Progenitor cell of endocrine pancreas (in vitro differentiated cells): ENCODE results near the gene SCNN1B. TPM values are rescaled to one million over a fixed set of nuclear protein-coding genes. Genes with fewer than 3 reads are reported as not detected.
"Not testable (repeated sequence)": the region's sequence is repeated elsewhere in the genome, so short reads cannot be mapped to it uniquely, and the experiment has no call there.

Source experiments
- DNase-seq: peaks from one replicate; pipeline ENCODE4 v3.0.0; 2021; ENCODE audit warnings: low spot score; ENCODE audit not compliant: unreplicated experiment
- H3K27ac Mint-ChIP-seq: 2 replicates; pipeline ENCODE4 v1.8.0; 2021; ENCODE audit warnings: mild to moderate bottlenecking, moderate library complexity, mixed read lengths
- H3K27me3 Mint-ChIP-seq: 2 replicates; pipeline ENCODE4 v1.8.0; 2021; ENCODE audit warnings: mixed read lengths
- H3K36me3 Mint-ChIP-seq: 2 replicates; pipeline ENCODE4 v1.8.0; 2022; ENCODE audit warnings: mixed read lengths; ENCODE audit not compliant: insufficient read depth
- H3K4me1 Mint-ChIP-seq: 2 replicates; pipeline ENCODE4 v1.8.0; 2021; ENCODE audit warnings: low read depth, mixed read lengths
- H3K4me3 Mint-ChIP-seq: 2 replicates; pipeline ENCODE4 v1.8.0; 2021; ENCODE audit warnings: low read depth, mild to moderate bottlenecking, moderate library complexity, mixed read lengths
- H3K9me3 Mint-ChIP-seq: 2 replicates; pipeline ENCODE4 v1.8.0; 2021; ENCODE audit warnings: low read depth, mixed read lengths
- long read RNA-seq: library from polyadenylated mRNA; unstranded; transcript quantifications from one replicate; pipeline ENCODE4 v2.0.0, GENCODE V29; 2020
- total RNA-seq: library from RNA; stranded (reverse); gene quantifications from 2 replicates; pipeline ENCODE4 v1.2.1, GENCODE V29; 2021
- TF ChIP-seq, protein P1 (sequence below): fragments of 200-600 bp; sonication (generic); IDR thresholded peaks from one replicate; pipeline ENCODE4 v1.5.0; 2021; ENCODE audit warnings: antibody characterized with exemption, mild to moderate bottlenecking; ENCODE audit not compliant: unreplicated experiment

Gene SCNN1B, protein sequence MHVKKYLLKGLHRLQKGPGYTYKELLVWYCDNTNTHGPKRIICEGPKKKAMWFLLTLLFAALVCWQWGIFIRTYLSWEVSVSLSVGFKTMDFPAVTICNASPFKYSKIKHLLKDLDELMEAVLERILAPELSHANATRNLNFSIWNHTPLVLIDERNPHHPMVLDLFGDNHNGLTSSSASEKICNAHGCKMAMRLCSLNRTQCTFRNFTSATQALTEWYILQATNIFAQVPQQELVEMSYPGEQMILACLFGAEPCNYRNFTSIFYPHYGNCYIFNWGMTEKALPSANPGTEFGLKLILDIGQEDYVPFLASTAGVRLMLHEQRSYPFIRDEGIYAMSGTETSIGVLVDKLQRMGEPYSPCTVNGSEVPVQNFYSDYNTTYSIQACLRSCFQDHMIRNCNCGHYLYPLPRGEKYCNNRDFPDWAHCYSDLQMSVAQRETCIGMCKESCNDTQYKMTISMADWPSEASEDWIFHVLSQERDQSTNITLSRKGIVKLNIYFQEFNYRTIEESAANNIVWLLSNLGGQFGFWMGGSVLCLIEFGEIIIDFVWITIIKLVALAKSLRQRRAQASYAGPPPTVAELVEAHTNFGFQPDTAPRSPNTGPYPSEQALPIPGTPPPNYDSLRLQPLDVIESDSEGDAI
- total RNA-seq = not detected in 2 replicates
- long read RNA-seq = 0 reads

DNA sequence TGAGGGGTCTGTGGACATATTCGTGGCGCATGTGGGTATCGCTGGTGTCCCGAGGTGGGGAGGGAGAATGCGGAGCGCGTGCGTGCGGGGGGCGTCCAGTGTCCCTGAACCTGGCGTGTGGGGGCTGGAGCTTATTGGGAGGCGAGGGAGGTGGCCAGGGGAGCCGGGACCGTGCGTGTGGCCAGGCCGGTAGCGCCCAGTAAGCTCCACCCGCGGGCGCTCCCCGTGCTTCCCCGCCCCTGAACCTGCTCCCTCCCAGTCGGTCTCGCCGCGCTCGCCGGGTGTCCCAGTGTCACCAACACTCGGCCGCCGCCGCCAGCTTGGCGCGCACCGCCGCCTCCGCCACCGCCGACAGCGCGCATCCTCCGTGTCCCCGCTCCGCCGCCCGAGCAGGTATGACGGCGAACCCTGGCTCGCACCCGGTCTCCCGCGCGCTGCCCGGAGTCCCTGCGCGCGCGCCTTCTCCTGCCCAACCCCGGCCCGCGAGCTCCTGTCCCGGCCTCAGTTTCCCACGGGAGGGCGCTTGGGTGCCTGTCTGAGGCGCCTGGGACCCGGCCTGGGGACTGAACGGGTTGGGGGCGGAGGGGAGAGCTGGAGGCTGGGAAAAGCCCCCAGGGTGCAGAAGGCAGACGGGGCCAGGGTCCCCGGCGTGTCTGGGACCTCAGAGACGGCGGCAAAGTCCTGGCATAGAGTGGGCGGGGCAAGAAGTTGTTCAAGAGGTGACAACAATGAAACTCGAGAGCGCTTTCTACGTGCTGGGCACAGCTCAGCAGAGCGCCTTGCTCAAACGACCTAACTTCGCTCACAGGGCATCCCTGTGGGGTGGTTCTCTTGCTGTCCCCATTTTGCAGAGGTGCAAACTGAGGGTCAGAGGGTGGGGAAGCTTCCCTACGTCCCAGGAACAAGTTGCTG, at the start of gene SCNN1B:
Gene SCNN1B, plus strand, starts transcription at position 258 of the 912 bp plus-strand sequence. CDS start 46,298 bp downstream, outside the sequence.
- TF ChIP-seq, protein P1, sequence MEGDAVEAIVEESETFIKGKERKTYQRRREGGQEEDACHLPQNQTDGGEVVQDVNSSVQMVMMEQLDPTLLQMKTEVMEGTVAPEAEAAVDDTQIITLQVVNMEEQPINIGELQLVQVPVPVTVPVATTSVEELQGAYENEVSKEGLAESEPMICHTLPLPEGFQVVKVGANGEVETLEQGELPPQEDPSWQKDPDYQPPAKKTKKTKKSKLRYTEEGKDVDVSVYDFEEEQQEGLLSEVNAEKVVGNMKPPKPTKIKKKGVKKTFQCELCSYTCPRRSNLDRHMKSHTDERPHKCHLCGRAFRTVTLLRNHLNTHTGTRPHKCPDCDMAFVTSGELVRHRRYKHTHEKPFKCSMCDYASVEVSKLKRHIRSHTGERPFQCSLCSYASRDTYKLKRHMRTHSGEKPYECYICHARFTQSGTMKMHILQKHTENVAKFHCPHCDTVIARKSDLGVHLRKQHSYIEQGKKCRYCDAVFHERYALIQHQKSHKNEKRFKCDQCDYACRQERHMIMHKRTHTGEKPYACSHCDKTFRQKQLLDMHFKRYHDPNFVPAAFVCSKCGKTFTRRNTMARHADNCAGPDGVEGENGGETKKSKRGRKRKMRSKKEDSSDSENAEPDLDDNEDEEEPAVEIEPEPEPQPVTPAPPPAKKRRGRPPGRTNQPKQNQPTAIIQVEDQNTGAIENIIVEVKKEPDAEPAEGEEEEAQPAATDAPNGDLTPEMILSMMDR = no peak
- Mint-ChIP-seq H3K9me3 (no peaks in the 10 kb centered on the region), H3K4me1 (peaks cover 5% of the 10 kb centered on the region), H3K27ac (no peak within 1 kb of the TSS), H3K4me3 (peak within 1 kb of the TSS; percentile 62), H3K27me3 (peaks cover 70% of the 10 kb centered on the region), H3K36me3 (no peaks in the 10 kb centered on the region)
- DNase-seq = peak; percentile 11

DNA sequence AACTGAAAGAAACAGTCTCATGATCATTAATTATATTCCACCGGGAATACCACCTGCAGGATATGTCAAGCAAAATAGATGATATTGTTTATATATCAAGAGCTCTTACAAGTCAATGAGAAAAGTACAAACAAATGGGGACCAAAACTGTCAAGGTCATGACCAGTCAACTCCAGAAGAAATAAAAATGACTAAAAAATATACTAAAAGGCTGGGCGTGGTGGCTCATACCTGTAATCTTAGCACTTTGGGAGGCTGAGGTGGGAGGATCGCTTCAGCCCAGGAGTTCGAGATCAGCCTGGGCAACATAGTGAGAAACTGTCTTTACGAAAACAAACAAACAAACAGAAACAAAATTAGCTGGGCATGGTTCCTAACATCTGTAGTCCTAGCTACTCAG, 49.8 kb upstream of the SCNN1B start:
- Mint-ChIP-seq H3K4me3 (no peak overlapping the region), H3K27me3 (peaks cover 19% of the 10 kb centered on the region), H3K9me3 (peaks cover 4% of the 10 kb centered on the region), H3K36me3 (no peaks in the 10 kb centered on the region), H3K27ac (no peak overlapping the region), H3K4me1 (no peaks in the 10 kb centered on the region)
- no peak for DNase-seq
- TF ChIP-seq, protein P1 = no peak

DNA sequence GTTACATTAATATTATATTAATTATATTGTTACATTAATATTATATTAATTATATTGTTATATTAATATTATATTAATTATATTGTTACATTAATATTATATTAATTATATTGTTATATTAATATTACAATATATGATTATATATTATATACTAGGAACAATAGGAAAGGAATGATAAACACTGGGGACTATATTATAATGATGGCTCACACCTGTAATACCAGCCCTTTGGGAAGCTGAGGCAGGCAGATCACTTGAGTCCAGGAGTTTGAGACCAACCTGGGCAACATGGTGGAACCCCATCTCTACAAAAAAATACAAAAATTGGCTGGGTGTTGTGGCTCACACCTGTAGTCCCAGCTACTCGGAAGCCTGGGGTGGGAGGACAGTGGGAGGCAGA, 48.5 kb upstream of the SCNN1B start:
- peaks cover 26% of the 10 kb centered on the region for H3K27me3 Mint-ChIP-seq
- DNase-seq, H3K27ac Mint-ChIP-seq, H3K9me3 Mint-ChIP-seq, H3K4me1 Mint-ChIP-seq, H3K4me3 Mint-ChIP-seq, H3K36me3 Mint-ChIP-seq: not testable (repeated sequence)

DNA sequence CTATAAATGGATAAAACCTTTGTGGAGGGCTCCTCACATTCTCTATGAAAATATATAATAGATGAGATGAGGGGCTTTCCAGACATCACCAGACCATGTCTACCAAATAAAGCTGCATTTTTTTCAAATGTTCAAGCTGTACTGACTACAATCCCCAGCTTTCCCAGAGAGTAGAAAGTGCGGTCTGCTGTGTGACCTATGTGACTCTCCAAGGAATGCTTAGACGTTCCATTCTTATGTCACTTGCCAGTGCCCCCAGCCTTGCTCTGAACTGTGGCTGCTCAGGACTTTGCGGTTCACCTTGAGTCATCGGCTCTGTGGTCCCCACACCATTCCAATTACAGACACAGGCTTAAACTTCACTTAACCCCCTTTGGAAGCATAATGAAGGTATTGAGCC, 47.8 kb upstream of the SCNN1B start:
- Mint-ChIP-seq H3K4me1 (peaks cover 2% of the 10 kb centered on the region), H3K4me3 (no peak overlapping the region), H3K27me3 (peaks cover 32% of the 10 kb centered on the region), H3K36me3 (no peaks in the 10 kb centered on the region), H3K27ac (no peak overlapping the region), H3K9me3 (peaks cover 4% of the 10 kb centered on the region)
- no peak for DNase-seq
- TF ChIP-seq, protein P1 = no peak

DNA sequence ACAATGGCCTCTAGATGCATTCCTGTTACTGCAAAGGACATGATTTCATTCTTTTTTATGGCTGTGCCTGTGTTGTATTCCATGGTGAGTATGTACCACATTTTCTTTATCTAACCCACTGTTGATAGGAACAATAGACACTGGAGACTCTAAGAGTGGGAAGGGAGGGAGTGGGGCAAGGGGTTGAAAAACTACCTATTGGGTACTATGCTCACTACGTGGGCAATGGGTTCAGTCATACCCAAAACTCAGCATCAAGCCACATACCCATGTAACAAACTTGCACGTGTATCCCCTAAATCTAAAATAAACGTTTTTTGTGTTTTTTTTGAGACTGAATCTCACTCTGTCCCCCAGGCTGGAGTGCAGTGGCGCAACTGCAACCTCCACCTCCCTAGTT, 47.1 kb upstream of the SCNN1B start:
- Mint-ChIP-seq H3K27me3 (peaks cover 35% of the 10 kb centered on the region), H3K4me1 (peaks cover 2% of the 10 kb centered on the region), H3K36me3 (no peaks in the 10 kb centered on the region), H3K27ac (no peak overlapping the region), H3K9me3 (peaks cover 3% of the 10 kb centered on the region), H3K4me3 (no peak overlapping the region)
- TF ChIP-seq, protein P1 = no peak
- DNase-seq = no peak
